HepG2 (cell line): ENCODE measurements around the gene DUSP22. TPM values are rescaled to one million over a fixed set of nuclear protein-coding genes. Genes with fewer than 3 reads are reported as not detected.
A peak's percentile ranks its signal among the peaks of the same experiment; 100 is the strongest.

ENCODE experiments used
- GPN1 ChIP-seq: sonication (generic); formaldehyde crosslinking; IDR thresholded peaks from 2 replicates; pipeline ENCODE4 v1.5.1; 2020; ENCODE audit warnings: missing genetic modification reagents, borderline replicate concordance
- HNRNPUL1 ChIP-seq: fragments of 200-400 bp; formaldehyde crosslinking; IDR thresholded peaks from 2 replicates; pipeline ENCODE4 v1.6.1; 2017; ENCODE audit warnings: low read depth, mild to moderate bottlenecking, low read length, moderate library complexity
- KDM3A ChIP-seq: IDR thresholded peaks from 2 replicates; pipeline ENCODE4 v1.6.1; 2018; ENCODE audit warnings: low read depth, missing compliant biosample characterization
- NFIB ChIP-seq: sonication (generic); formaldehyde crosslinking; IDR thresholded peaks from 2 replicates; pipeline ENCODE4 v1.9.0; 2021; ENCODE audit warnings: missing genetic modification reagents, mild to moderate bottlenecking, borderline replicate concordance
- NR2F2 ChIP-seq: IDR thresholded peaks from 2 replicates; pipeline ENCODE4 v1.6.1; 2012; ENCODE audit warnings: low read depth, inconsistent platforms, borderline replicate concordance
- ZBTB8A ChIP-seq: sonication (generic); formaldehyde crosslinking; IDR thresholded peaks from 2 replicates; pipeline ENCODE4 v1.4.0; 2020; ENCODE audit warnings: mild to moderate bottlenecking, low read depth, missing genetic modification reagents, borderline replicate concordance
- ZNF253 ChIP-seq: sonication (generic); formaldehyde crosslinking; IDR thresholded peaks from 2 replicates; pipeline ENCODE4 v1.8.0; 2022; ENCODE audit warnings: mild to moderate bottlenecking, missing genetic modification reagents, borderline replicate concordance
- ZNF616 ChIP-seq: sonication (generic); formaldehyde crosslinking; IDR thresholded peaks from 2 replicates; pipeline ENCODE4 v1.5.0; 2020; ENCODE audit warnings: low read depth, mild to moderate bottlenecking, missing genetic modification reagents
- ZNF672 ChIP-seq: sonication (generic); formaldehyde crosslinking; IDR thresholded peaks from 2 replicates; pipeline ENCODE4 v1.8.1; 2022; ENCODE audit warnings: missing genetic modification reagents
- ZNF761 ChIP-seq: sonication (generic); formaldehyde crosslinking; conservative IDR thresholded peaks from 2 replicates; pipeline ENCODE4 v1.4.0; 2020; ENCODE audit warnings: mild to moderate bottlenecking, missing genetic modification reagents
- polyA plus RNA-seq, 8 experiments: library from polyadenylated mRNA; depleted of rRNA in 3 of 8; stranded (reverse) in 7 of 8; unstranded in 1 of 8; fragments of >200 nt; fragmentation: Illumina TruSeq in 4 of 8; extraction: Trizol in 4 of 8; gene quantifications; 2 replicates each; pipeline versions ENCODE4 v1.2.1 to v1.2.3, GENCODE V29; 2011 to 2016; ENCODE audit warnings: low read depth in 4 of 8, missing spikeins in 1 of 8, mixed read lengths in 1 of 8; ENCODE audit not compliant: insufficient read depth in 1 of 8
- total RNA-seq, 5 experiments: library from RNA; depleted of rRNA; stranded (reverse); fragments of >200 nt; fragmentation: Illumina TruSeq; extraction: Trizol; gene quantifications; 2 replicates each; pipeline ENCODE4 v1.2.3, GENCODE V29; 2016; ENCODE audit warnings: low read depth in 1 of 5
- TF ChIP-seq, protein P1 (sequence below): sonication (generic); formaldehyde crosslinking; IDR thresholded peaks from 2 replicates; pipeline ENCODE4 v1.9.0; 2022; ENCODE audit warnings: missing genetic modification reagents, mild to moderate bottlenecking, borderline replicate concordance
- TF ChIP-seq, protein P2 (sequence below): sonication (generic); formaldehyde crosslinking; IDR thresholded peaks from 2 replicates; pipeline ENCODE4 v1.4.0; 2020; ENCODE audit warnings: mild to moderate bottlenecking, missing genetic modification reagents
- TF ChIP-seq, protein P3 (sequence below): sonication (generic); formaldehyde crosslinking; IDR thresholded peaks from 2 replicates; pipeline ENCODE4 v1.5.0; 2020; ENCODE audit warnings: missing genetic modification reagents
- TF ChIP-seq, protein P4 (sequence below): sonication (generic); formaldehyde crosslinking; IDR thresholded peaks from 2 replicates; pipeline ENCODE4 v1.5.0; 2020; ENCODE audit warnings: mild to moderate bottlenecking, low read depth, missing genetic modification reagents, borderline replicate concordance
- TF ChIP-seq, protein P5 (sequence below): sonication (generic); formaldehyde crosslinking; IDR thresholded peaks from one replicate; pipeline ENCODE4 v1.5.1; 2020; ENCODE audit warnings: mild to moderate bottlenecking, missing genetic modification reagents; ENCODE audit errors: not compliant biosample characterization

Gene DUSP22
- total and polyA plus RNA-seq, 2 of the 13 experiments (the other 11 are each of a cell fraction or from before 2014, with no cell fraction given), result 20.2 to 32.8 TPM

DNA sequence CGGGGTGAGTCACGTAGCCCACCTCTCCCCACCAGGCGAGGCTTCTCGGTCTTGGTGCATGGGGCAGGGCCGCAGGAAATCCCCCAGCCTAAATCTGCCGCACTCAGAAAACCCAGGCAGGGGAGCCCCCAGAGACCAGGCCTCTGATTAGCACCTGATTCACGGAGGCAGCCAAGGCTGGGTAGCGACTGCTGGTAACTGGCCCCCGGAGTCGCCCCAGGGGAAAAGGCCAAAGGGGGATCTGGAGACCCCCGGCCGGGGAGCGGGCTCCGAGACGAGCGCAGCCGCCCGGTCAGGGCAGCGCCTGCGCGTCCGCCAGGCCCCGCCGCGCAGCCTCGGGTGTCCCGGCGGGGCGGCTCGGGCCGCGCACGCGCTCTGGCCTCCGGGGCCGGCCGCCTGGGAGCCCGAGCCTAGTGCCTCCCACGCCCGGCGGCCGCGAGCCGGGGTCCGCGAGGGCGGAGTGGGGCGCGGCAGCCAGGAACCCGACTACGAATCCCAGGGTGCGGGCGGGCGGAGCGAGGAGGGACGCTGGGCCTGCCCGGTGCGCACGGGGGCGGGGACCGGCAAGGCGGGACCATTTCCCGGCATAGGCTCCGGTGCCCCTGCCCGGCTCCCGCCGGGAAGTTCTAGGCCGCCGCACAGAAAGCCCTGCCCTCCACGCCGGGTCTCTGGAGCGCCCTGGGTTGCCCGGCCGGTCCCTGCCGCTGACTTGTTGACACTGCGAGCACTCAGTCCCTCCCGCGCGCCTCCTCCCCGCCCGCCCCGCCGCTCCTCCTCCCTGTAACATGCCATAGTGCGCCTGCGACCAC, at the start of gene DUSP22 (continued):
- TF ChIP-seq, protein P1, sequence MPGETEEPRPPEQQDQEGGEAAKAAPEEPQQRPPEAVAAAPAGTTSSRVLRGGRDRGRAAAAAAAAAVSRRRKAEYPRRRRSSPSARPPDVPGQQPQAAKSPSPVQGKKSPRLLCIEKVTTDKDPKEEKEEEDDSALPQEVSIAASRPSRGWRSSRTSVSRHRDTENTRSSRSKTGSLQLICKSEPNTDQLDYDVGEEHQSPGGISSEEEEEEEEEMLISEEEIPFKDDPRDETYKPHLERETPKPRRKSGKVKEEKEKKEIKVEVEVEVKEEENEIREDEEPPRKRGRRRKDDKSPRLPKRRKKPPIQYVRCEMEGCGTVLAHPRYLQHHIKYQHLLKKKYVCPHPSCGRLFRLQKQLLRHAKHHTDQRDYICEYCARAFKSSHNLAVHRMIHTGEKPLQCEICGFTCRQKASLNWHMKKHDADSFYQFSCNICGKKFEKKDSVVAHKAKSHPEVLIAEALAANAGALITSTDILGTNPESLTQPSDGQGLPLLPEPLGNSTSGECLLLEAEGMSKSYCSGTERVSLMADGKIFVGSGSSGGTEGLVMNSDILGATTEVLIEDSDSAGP, result peak; percentile 72; the same call in 1 of the 2 replicates
- no peak for TF ChIP-seq ZNF253 (CRISPR knock-in tag)
- peak; percentile 33; the same call in 1 of the 2 replicates for TF ChIP-seq NR2F2
- TF ChIP-seq ZNF672 (CRISPR knock-in tag), result no peak
- TF ChIP-seq ZNF761 (CRISPR knock-in tag), result no peak
- peak; percentile 47 for TF ChIP-seq ZNF616 (CRISPR knock-in tag)
- TF ChIP-seq, protein P2, sequence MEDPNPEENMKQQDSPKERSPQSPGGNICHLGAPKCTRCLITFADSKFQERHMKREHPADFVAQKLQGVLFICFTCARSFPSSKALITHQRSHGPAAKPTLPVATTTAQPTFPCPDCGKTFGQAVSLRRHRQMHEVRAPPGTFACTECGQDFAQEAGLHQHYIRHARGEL (CRISPR knock-in tag), result no peak
- TF ChIP-seq, protein P3, sequence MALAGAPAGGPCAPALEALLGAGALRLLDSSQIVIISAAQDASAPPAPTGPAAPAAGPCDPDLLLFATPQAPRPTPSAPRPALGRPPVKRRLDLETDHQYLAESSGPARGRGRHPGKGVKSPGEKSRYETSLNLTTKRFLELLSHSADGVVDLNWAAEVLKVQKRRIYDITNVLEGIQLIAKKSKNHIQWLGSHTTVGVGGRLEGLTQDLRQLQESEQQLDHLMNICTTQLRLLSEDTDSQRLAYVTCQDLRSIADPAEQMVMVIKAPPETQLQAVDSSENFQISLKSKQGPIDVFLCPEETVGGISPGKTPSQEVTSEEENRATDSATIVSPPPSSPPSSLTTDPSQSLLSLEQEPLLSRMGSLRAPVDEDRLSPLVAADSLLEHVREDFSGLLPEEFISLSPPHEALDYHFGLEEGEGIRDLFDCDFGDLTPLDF (CRISPR knock-in tag), result peak; percentile 11; the same call in 1 of the 2 replicates
- TF ChIP-seq, protein P4, sequence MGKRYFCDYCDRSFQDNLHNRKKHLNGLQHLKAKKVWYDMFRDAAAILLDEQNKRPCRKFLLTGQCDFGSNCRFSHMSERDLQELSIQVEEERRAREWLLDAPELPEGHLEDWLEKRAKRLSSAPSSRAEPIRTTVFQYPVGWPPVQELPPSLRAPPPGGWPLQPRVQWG, result no peak
- TF ChIP-seq NFIB, result no peak
- no peak for TF ChIP-seq ZBTB8A (CRISPR knock-in tag)
- TF ChIP-seq HNRNPUL1, result no peak
- no peak for TF ChIP-seq KDM3A (CRISPR knock-in tag)
- TF ChIP-seq GPN1 (CRISPR knock-in tag), result peak; percentile 89; the same call in 1 of the 2 replicates
- TF ChIP-seq, protein P5, sequence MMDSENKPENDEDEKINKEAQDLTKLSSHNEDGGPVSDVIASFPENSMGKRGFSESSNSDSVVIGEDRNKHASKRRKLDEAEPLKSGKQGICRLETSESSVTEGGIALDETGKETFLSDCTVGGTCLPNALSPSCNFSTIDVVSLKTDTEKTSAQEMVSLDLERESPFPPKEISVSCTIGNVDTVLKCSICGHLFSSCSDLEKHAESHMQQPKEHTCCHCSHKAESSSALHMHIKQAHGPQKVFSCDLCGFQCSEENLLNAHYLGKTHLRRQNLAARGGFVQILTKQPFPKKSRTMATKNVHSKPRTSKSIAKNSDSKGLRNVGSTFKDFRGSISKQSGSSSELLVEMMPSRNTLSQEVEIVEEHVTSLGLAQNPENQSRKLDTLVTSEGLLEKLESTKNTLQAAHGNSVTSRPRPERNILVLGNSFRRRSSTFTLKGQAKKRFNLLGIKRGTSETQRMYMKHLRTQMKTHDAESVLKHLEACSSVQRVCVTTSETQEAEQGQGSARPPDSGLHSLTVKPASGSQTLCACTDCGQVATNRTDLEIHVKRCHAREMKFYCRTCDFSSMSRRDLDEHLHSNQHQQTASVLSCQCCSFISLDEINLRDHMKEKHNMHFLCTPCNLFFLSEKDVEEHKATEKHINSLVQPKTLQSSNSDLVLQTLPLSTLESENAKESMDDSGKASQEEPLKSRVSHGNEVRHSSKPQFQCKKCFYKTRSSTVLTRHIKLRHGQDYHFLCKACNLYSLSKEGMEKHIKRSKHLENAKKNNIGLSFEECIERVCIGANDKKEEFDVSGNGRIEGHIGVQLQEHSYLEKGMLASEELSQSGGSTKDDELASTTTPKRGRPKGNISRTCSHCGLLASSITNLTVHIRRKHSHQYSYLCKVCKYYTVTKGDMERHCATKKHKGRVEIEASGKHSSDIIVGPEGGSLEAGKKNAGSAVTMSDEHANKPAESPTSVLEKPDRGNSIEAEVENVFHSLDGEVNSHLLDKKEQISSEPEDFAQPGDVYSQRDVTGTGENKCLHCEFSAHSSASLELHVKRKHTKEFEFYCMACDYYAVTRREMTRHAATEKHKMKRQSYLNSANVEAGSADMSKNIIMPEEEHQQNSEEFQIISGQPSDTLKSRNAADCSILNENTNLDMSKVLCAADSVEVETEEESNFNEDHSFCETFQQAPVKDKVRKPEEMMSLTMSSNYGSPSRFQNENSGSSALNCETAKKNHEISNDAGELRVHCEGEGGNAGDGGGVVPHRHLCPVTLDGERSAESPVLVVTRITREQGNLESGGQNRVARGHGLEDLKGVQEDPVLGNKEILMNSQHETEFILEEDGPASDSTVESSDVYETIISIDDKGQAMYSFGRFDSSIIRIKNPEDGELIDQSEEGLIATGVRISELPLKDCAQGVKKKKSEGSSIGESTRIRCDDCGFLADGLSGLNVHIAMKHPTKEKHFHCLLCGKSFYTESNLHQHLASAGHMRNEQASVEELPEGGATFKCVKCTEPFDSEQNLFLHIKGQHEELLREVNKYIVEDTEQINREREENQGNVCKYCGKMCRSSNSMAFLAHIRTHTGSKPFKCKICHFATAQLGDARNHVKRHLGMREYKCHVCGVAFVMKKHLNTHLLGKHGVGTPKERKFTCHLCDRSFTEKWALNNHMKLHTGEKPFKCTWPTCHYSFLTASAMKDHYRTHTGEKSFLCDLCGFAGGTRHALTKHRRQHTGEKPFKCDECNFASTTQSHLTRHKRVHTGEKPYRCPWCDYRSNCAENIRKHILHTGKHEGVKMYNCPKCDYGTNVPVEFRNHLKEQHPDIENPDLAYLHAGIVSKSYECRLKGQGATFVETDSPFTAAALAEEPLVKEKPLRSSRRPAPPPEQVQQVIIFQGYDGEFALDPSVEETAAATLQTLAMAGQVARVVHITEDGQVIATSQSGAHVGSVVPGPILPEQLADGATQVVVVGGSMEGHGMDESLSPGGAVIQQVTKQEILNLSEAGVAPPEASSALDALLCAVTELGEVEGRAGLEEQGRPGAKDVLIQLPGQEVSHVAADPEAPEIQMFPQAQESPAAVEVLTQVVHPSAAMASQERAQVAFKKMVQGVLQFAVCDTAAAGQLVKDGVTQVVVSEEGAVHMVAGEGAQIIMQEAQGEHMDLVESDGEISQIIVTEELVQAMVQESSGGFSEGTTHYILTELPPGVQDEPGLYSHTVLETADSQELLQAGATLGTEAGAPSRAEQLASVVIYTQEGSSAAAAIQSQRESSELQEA (CRISPR knock-in tag), result no peak
